NCI-H128 (cell line): ENCODE data around the gene XIST.
"Not testable (repeated sequence)": the region's sequence is repeated elsewhere in the genome, so short reads cannot be mapped to it uniquely, and the experiment has no call there.

Experiments used
- DNase-seq: peaks from one replicate; lab custom pipeline; 2025; ENCODE audit not compliant: unreplicated experiment; lab: John Stamatoyannopoulos, UW

XIST gene

GRCh38 chrX:73840120-73840924 is 12.2 kb downstream of the XIST start:
- no peak for DNase-seq

DNA sequence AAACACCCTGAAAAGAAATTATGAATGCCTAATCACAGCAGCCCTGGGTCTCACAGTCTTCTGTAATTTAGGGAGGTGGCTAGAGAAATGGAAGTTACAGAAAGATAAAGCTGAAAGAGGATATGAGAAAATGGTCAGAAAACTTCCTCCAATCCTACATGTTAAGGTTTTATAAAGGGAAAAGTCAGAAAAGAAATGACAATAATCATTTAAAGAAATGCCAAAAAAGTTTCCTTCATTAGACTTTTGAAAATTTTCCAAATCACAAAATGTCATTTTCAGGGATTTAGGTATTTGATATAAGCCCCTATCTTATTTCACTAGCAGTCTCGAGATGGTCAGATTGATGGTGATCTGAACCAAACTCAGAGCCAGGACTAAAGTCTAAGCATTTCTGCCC is 13.4 kb downstream of the XIST start:
- no peak for DNase-seq

DNA sequence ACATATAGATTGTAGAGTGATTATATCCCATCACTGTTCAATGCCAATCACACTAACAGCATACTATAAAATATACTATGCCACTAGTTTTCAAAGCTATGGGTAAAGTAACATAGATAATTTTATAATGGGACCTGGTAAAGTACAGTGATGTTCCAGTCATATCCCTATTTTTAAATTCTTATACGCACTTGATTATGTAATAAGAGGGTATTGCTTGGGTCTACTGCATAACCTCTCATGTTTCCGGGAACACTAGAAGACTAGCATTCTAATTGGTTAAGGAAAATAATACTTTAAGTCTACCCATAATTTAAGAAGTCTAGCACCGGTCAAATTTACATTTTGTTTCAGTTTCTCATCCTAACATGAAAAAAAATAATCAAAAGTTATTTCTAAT is 14.4 kb downstream of the XIST start:
- no peak for DNase-seq

DNA sequence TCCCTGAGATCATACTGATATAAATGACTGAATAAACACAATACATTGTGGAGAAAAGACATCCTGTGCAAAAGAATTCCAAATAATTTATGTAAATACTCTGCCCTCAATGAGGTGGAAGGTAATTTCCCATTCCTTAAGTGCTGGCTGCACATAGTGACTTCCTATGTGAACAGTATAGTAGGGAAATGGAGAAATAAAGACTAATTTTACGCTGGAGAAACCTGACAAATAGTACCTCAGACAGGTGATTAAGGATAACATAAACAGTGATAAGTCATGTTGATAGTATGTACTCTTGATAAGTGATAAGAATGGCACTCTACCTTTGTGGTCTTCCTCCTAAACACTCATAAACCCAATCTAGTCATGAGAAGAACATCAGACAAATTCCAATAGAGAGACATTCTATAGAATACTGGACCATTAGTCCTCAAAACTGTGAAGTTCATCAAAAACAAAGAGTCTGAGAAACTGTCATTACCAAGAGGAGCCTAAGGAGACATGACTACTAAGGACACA is 15.5 kb downstream of the XIST start:
- no peak for DNase-seq

- no peak for DNase-seq
Observed at GRCh38 chrX:73834219-73834618, 18.3 kb downstream of the XIST start.

DNA sequence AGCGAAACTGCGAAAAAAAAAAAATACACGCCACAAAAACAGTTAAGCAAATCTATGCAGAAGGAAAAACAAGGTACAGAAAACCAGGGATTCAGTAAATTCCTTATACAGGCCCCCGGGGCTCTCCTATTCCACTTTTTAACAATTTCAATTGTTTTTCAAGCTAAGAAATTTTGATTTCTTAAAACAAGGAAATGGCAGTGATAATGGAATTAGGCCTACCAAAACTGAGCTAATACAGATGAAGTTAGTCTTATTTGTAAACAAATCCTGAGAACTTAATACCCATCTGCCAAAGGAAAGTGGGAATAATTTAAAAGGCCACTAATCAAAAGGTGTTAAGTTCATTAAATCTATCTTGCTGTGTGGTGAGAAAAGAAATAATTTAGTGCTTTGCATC is 20.2 kb downstream of the XIST start:
- DNase-seq, result no peak

DNA sequence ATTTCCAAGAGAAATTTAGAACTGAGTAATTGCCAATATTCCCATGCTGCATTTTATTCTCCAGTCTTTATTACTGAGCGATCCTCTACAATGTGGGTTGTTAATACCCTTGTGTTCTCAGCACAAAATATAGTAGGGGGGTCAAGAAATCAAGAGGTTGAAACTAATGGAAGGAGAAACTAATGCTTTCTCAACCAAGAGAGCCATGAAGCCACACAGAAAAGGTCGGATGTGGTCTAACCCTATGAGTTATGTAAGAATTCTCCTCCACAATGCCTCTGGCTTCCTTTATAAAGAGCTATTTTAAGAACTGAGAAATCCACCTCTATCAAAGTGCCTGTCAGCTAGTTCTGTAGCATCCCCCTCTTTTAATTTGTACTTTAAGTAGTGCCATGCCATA is 21.0 kb downstream of the XIST start:
- no peak for DNase-seq

GRCh38 chrX:73830489-73831414 is 21.8 kb downstream of the XIST start:
- DNase-seq, result no peak

DNA sequence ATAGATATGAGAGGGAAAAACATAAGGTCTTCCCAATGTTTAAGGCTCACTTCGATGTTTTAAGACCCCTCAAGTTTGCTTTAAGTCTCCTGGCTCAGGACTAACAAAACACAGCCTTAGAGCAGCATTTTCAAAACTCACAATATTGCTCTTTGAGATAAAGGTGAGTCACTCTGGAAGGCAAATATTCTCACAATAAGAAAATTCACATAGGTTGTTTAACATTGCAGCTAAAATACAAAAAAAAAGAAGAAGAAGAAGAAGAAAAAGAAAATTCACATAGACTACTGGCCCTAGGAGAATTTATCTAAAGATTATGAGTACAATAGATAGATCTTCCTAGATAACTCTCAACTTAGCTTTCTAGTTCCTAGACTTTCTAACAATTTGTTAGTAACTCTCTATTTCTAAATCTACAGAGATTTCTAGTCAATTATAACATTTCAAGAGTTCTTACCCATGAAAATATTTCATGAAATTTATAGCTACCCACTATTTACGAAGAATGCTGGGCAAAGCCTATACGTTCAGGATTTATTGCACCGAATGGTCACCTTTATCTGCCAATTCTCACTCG is 22.5 kb downstream of the XIST start:
- DNase-seq, result no peak

DNA sequence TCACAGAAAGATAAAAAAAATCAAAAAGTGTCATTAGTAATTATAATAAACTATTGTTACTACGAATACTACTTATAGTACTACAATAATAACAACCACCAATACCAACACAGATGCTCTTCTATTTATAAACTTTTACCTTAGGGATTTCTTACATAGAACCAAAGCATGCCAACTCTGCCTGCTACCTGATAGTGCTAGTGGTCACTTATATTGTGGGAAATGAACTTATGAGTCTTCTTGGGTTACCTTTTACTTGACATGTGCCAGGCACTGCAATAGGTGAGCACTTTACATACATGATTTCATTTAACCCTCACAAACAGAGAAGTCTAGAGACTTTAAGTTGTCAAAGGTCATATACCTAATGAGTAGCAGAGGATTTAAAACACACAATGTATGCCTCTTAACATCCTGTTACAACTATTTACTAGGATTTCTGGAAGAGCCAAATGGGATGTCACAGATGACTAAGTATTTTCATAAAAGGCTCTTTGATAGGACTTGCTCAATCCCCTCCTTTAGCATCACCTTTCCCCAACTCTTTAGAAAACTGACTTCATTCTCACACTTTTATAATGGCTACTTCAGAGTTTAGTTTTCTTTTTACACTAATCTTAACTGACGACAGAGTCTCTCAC is 24.3 kb downstream of the XIST start:
- no peak for DNase-seq

GRCh38 chrX:73827406-73827805 is 25.1 kb downstream of the XIST start:
- DNase-seq, result no peak

GRCh38 chrX:73826996-73827395 is 25.5 kb downstream of the XIST start:
- no peak for DNase-seq

GRCh38 chrX:73825569-73825968 is 26.9 kb downstream of the XIST start:
- DNase-seq, result no peak

- no peak for DNase-seq
Observed at GRCh38 chrX:73823473-73824004, 29.0 kb downstream of the XIST start.

GRCh38 chrX:73822775-73823174 is 29.7 kb downstream of the XIST start:
- no peak for DNase-seq

DNA sequence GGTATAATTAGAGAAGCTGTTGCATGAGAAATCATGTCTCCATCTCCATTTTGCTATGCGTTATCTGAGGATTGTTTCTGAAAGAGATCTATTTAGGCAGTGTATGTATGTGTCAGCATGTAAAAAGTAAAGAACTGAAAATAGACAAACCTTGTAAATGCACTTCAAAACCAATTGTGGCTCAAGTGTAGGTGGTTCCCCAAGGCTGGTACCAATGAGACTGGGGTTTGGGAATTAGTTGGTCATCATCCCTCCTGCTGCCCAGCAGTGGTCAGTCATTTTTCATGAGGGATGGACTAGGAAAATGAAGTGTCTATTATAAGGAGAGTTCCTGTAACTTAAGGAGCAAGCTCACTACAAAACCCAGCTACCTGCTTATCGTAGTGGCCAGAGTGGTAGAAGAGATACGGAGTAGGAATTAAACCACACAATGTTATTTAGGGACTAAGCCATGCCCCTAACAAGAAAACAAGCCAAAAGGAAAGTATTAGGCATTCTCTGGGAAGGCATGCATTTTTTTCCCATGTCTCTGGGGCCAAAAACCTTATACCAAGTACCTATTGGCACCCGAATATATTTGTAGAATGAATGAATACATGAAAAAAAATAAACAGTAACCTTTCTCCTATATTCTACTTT is 30.5 kb downstream of the XIST start:
- no peak for DNase-seq

- DNase-seq, result not testable (repeated sequence)
Observed at GRCh38 chrX:73819864-73820558, 32.5 kb downstream of the XIST start.

GRCh38 chrX:73818200-73819116 is 34.1 kb downstream of the XIST start:
- no peak for DNase-seq
